ENCODE data around the gene MTERF4.
"Not testable (repeated sequence)": the region's sequence is repeated elsewhere in the genome, so short reads cannot be mapped to it uniquely, and the experiment has no call there.

Gene MTERF4

GRCh38 chr2:241108271-241109209 lies 6.5 kb upstream of the MTERF4 start:
- H3K4me3 ChIP-seq (ENCODE audit: low read depth, low read length): peak overlapping the region; percentile 52
- DNase-seq (ENCODE audit: low read depth): no peak
- no peak for TF ChIP-seq CTCF (IDR thresholded peaks at IDR 0.05; ENCODE audit: insufficient read depth, low read depth, low read length, missing control alignments)

- DNase-seq (ENCODE audit: low read depth): no peak
- no peak overlapping the region for H3K4me3 ChIP-seq (ENCODE audit: low read depth, low read length)
- no peak for TF ChIP-seq CTCF (IDR thresholded peaks at IDR 0.05; ENCODE audit: insufficient read depth, low read depth, low read length, missing control alignments)
Measured at GRCh38 chr2:241107031-241107783, 5.1 kb upstream of the MTERF4 start.

DNA sequence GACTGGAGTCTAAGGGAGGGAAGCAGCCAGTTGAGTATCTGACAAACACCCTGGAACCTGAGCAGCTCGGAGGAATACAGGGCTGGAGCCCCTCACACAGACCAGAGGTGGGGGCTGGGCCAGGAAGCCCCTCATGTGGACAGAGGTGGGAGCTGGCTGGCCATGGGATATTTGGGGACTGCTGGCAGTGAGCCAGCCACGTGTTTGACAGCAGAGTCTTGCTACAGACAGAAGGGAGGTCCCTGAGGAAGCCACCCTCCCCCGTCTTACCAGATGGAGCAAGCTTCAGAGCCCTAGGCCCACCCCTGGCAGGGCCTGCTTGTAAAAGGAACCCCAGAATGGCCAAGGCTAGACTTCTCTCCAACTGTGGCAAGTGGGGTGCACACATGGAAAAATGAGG lies 3.6 kb upstream of the MTERF4 start:
- no peak for DNase-seq (ENCODE audit: low read depth)
- TF ChIP-seq CTCF (IDR thresholded peaks at IDR 0.05; ENCODE audit: insufficient read depth, low read depth, low read length, missing control alignments): no peak
- H3K4me3 ChIP-seq (ENCODE audit: low read depth, low read length): no peak overlapping the region

- H3K4me3 ChIP-seq (ENCODE audit: low read depth, low read length); DNase-seq (ENCODE audit: low read depth): not testable (repeated sequence)
Measured at GRCh38 chr2:241104611-241105010, 2.5 kb upstream of the MTERF4 start.

DNA sequence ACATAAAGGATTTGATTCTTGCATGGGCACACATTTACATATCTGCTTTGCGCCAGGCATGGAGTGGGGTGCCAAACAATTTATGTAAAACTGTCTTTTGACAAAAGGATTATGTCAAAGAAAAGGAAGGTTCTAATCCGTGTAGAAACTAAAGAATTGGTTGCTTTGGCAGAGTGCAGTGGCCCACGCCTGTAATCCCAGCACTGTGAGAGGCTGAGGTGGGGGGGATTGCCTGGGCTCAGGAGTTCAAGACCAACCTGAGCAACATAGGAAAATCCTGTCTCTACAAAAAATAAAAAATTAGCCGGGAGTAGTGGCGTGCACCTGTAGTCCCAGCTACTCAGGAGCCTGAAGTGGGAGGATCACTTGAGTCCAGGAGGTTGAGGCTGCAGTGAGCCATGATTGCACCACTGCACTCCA lies 1.1 kb upstream of the MTERF4 start:
- DNase-seq (ENCODE audit: low read depth): no peak
- peak overlapping the region; percentile 98 for H3K4me3 ChIP-seq (ENCODE audit: low read depth, low read length)
- TF ChIP-seq CTCF (IDR thresholded peaks at IDR 0.05; ENCODE audit: insufficient read depth, low read depth, low read length, missing control alignments): no peak

GRCh38 chr2:241099246-241099645 lies 2.8 kb downstream of the MTERF4 start:
- DNase-seq (ENCODE audit: low read depth): peak; percentile 73
- H3K4me3 ChIP-seq (ENCODE audit: low read depth, low read length): peak overlapping the region; percentile 98
- no peak for TF ChIP-seq CTCF (IDR thresholded peaks at IDR 0.05; ENCODE audit: insufficient read depth, low read depth, low read length, missing control alignments)

DNA sequence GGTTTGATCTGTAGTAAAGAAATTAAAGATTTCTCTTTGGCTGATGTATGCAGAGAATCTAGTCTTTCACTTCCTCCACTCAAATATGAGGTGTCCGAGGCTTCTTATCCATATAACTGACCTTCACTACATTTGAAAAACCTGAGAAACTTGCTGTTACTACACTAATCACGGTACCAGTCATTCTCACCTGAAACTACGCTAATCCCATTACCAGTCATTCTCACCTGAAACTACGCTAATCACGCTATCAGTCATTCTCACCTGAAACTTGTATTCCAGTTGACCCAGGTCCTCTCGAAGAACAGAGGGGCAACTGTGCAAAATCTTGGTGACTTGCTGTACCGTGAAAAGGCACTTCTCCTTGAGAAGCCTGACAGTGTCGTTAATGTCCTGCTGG lies 5.1 kb downstream of the MTERF4 start:
- peak; percentile 92 for DNase-seq (ENCODE audit: low read depth)
- peak overlapping the region; percentile 98 for H3K4me3 ChIP-seq (ENCODE audit: low read depth, low read length)
- TF ChIP-seq CTCF (IDR thresholded peaks at IDR 0.05; ENCODE audit: insufficient read depth, low read depth, low read length, missing control alignments): no peak

Data from GM12865 (cell line).